HL-60 (cell line): ENCODE data around the gene RSPH1.

Experiments used
- POLR2AphosphoS5 ChIP-seq: IDR thresholded peaks from 2 replicates; pipeline ENCODE4 v1.6.1; 2012; ENCODE audit warnings: low read depth
- REST ChIP-seq: IDR thresholded peaks from 2 replicates; pipeline ENCODE4 v1.6.1; 2012; ENCODE audit warnings: low read depth; ENCODE audit not compliant: insufficient replicate concordance

- TF ChIP-seq REST (no peak), POLR2AphosphoS5 (no peak)
Observed at GRCh38 chr21:42475036-42475435, 21.0 kb downstream of the RSPH1 start.
